GM12878 (cell line): Measurements from ENCODE around the gene CLPTM1. TPM values are rescaled to one million over a fixed set of nuclear protein-coding genes. Genes with fewer than 3 reads are reported as not detected.

Experiments
- ATAC-seq: fragments of 200-7000 bp; cut with Tn5 transposase; 3 replicates; pipeline ENCODE4 v1.9.1; 2020; ENCODE audit warnings: mild to moderate bottlenecking, moderate library complexity
- BruUV-seq: library from RNA; stranded (reverse); fragments of 400-500 nt; replicated peaks from 2 replicates; lab custom pipeline; 2021; lab: Mats Ljungman, UMichigan
- CTCF ChIA-PET: fragments of 300-600 bp; sonication (Branson Sonifier 250); formaldehyde crosslinking; extraction: SDS; loops from one replicate; lab custom pipeline; 2021; ENCODE audit warnings: inconsistent platforms; lab: Yijun Ruan, JAX
- POLR2A ChIA-PET: fragments of 350-600 bp; formaldehyde crosslinking; extraction: SDS; loops from one replicate; lab custom pipeline; 2021; ENCODE audit warnings: inconsistent platforms; lab: Charles Lee
- RAD21 ChIA-PET: fragments of 300-600 bp; sonication (Branson Sonifier 250); formaldehyde crosslinking; loops from one replicate; lab custom pipeline; 2023; ENCODE audit warnings: antibody characterized with exemption; ENCODE audit not compliant: unreplicated experiment; lab: Charles Lee
- SMC1A ChIA-PET: fragments of 300-600 bp; sonication (Branson Sonifier 250); formaldehyde crosslinking; loops from one replicate; lab custom pipeline; 2023; ENCODE audit not compliant: unreplicated experiment, uncharacterized antibody; lab: Charles Lee
- DNase-seq: peaks from one replicate; pipeline ENCODE4 v3.0.0-alpha.2; 2011; ENCODE audit warnings: low read depth, low spot score
- FAIRE-seq: peaks from 3 replicates; lab custom pipeline; 2011; peaks lifted over from hg19 to GRCh38; lab: Jason Lieb, UNC
- H2AFZ ChIP-seq: 2 replicates; pipeline ENCODE4 v1.6.0; 2011; ENCODE audit warnings: low read depth, low read length, control low read depth; ENCODE audit not compliant: control insufficient read depth
- H3K27ac ChIP-seq: 2 replicates; pipeline ENCODE4 v1.5.1; 2011; ENCODE audit warnings: control low read depth; ENCODE audit not compliant: control insufficient read depth, insufficient read depth
- H3K27me3 ChIP-seq, 2 experiments: replicated peaks in 1 of 2; 2 replicates each; pipeline versions ENCODE4 v1.6.0 to v1.6.1; 2011; ENCODE audit warnings: low read length in 1 of 2; ENCODE audit not compliant: control insufficient read depth in 2 of 2, insufficient read depth in 2 of 2
- H3K36me3 ChIP-seq, 2 experiments: 2 replicates each; pipeline ENCODE4 v1.5.1; 2011; ENCODE audit warnings: low read length in 1 of 2; ENCODE audit not compliant: control insufficient read depth in 2 of 2, insufficient read depth in 2 of 2
- H3K4me1 ChIP-seq: 2 replicates; pipeline ENCODE4 v1.6.1; 2011; ENCODE audit warnings: mild to moderate bottlenecking, low read length, moderate library complexity, mixed read lengths; ENCODE audit not compliant: control insufficient read depth, insufficient read depth
- H3K4me2 ChIP-seq: 2 replicates; pipeline ENCODE4 v1.6.0; 2011; ENCODE audit warnings: control low read depth; ENCODE audit not compliant: control insufficient read depth, insufficient read depth
- H3K4me3 ChIP-seq: fragments of 200-600 bp; sonication (generic); 2 replicates; pipeline ENCODE4 v1.5.1; 2016
- H3K79me2 ChIP-seq: 2 replicates; pipeline ENCODE4 v1.6.0; 2011; ENCODE audit warnings: low read length; ENCODE audit not compliant: control insufficient read depth, insufficient read depth
- H3K9ac ChIP-seq: 2 replicates; pipeline ENCODE4 v1.8.0; 2011; ENCODE audit warnings: low read length, control low read depth, mixed read lengths; ENCODE audit not compliant: control insufficient read depth, insufficient read depth
- H3K9me3 ChIP-seq: replicated peaks from 3 replicates; pipeline ENCODE4 v1.5.1; 2011; ENCODE audit warnings: mild to moderate bottlenecking, low read length; ENCODE audit not compliant: control insufficient read depth, insufficient read depth
- H4K20me1 ChIP-seq: 2 replicates; pipeline ENCODE4 v1.6.0; 2011; ENCODE audit not compliant: control insufficient read depth, insufficient read depth
- BACH1 ChIP-seq: fragments of 450-650 bp; IDR thresholded peaks from 2 replicates; pipeline ENCODE4 v1.6.1; 2017; ENCODE audit warnings: mild to moderate bottlenecking, borderline replicate concordance
- BCL3 ChIP-seq: IDR thresholded peaks from 2 replicates; pipeline ENCODE4 v1.6.1; 2011; ENCODE audit warnings: borderline replicate concordance, low read depth, mild to moderate bottlenecking, moderate library complexity, low read length; ENCODE audit not compliant: insufficient read depth, poor library complexity, severe bottlenecking
- DPF2 ChIP-seq: fragments of 450-650 bp; IDR thresholded peaks from 2 replicates; pipeline ENCODE4 v1.6.1; 2017; ENCODE audit warnings: mild to moderate bottlenecking
- EGR1 ChIP-seq, 2 experiments: IDR thresholded peaks; 1 replicate in 1 of 2; 2 replicates in 1 of 2; pipeline ENCODE4 v1.6.1; 2011 to 2012; ENCODE audit warnings: low read depth in 2 of 2, low read length in 2 of 2, borderline replicate concordance in 1 of 2, mild to moderate bottlenecking in 1 of 2, moderate library complexity in 1 of 2
- HSF1 ChIP-seq: fragments of 150-350 bp; IDR thresholded peaks from 2 replicates; pipeline ENCODE4 v1.6.1; 2014; ENCODE audit warnings: mild to moderate bottlenecking, low read depth, low read length
- NR2F1 ChIP-seq: fragments of 450-650 bp; conservative IDR thresholded peaks from 2 replicates; pipeline ENCODE4 v1.6.1; 2017; ENCODE audit warnings: mild to moderate bottlenecking
- PKNOX1 ChIP-seq: fragments of 450-650 bp; IDR thresholded peaks from 2 replicates; pipeline ENCODE4 v1.6.1; 2016; ENCODE audit warnings: mild to moderate bottlenecking
- SMAD1 ChIP-seq: fragments of 450-650 bp; IDR thresholded peaks from 2 replicates; pipeline ENCODE4 v1.6.1; 2018; ENCODE audit warnings: mild to moderate bottlenecking, low read depth; ENCODE audit not compliant: partially characterized antibody
- TAF1 ChIP-seq: IDR thresholded peaks from 2 replicates; pipeline ENCODE4 v1.6.1; 2011; ENCODE audit warnings: mild to moderate bottlenecking, low read depth, low read length, borderline replicate concordance
- TCF12 ChIP-seq: IDR thresholded peaks from 2 replicates; pipeline ENCODE4 v1.6.1; 2011; ENCODE audit warnings: low read depth, mild to moderate bottlenecking, low read length
- ZNF592 ChIP-seq: fragments of 450-650 bp; IDR thresholded peaks from 2 replicates; pipeline ENCODE4 v1.6.1; 2017; ENCODE audit warnings: mild to moderate bottlenecking, moderate library complexity
- WGBS: methylation state at CpG from one replicate; pipeline ENCODE4 v1.1.6; 2016; ENCODE audit warnings: low lambda C conversion rate; ENCODE audit not compliant: insufficient replicate concordance, insufficient coverage; ENCODE audit errors: missing lambda C conversion rate; 5-methylcytosine and 5-hydroxymethylcytosine counted together
- in situ Hi-C: fragments of 300-500 bp; cut with MboI; formaldehyde crosslinking; loops from 9 replicates; pipeline ENCODE4 v1.14.3; 2018; ENCODE audit warnings: mixed read lengths
- intact Hi-C: fragments of 100-400 bp; cut with micrococcal nuclease; formaldehyde crosslinking; loops from one replicate; pipeline ENCODE4 v1.14.2; 2022; ENCODE audit not compliant: unreplicated experiment
- polyA plus RNA-seq, 11 experiments: library from polyadenylated mRNA; depleted of rRNA in 4 of 11; unstranded in 6 of 11; stranded (reverse) in 5 of 11; fragments of >200 nt; fragmentation: Nextera tagmentation in 4 of 11; fragmentation: Illumina TruSeq in 1 of 11; extraction: Ambion mirVana in 4 of 11; extraction: Trizol in 1 of 11; gene quantifications; 1 replicate in 1 of 11; 2 replicates in 10 of 11; pipeline versions ENCODE4 v1.2.1 to v1.2.3, GENCODE V29; 2011 to 2016; ENCODE audit warnings: inconsistent platforms in 2 of 11, missing spikeins in 2 of 11, low read depth in 1 of 11
- total RNA-seq, 4 experiments: library from RNA; depleted of rRNA in 3 of 4; stranded (reverse); fragments of >200 nt in 3 of 4; fragmentation: Illumina TruSeq in 1 of 4; extraction: Trizol in 1 of 4; gene quantifications; 2 replicates each; pipeline versions ENCODE4 v1.2.1 to v1.2.3, GENCODE V29; 2013 to 2021

The CLPTM1 gene
- total and polyA plus RNA-seq, 10 of the 15 experiments (the other 5 are each of a cell fraction or from before 2014, with no cell fraction given) = 0.42 to 72.6 (median 35.2) TPM

- 57% methylated on average over 5 of the region's 5 CpGs for WGBS
- Histone ChIP-seq H3K4me1 (0 out of 2 replicates have a peak, but pooled peaks cover 3% of the 10 kb centered on the region), H3K27ac (no peak overlapping the region), H2AFZ (no peak overlapping the region), H3K9me3 (no peaks in the 10 kb centered on the region), H3K9ac (no peak overlapping the region), H3K4me3 (no peak overlapping the region), H3K79me2 (no peaks in the 10 kb centered on the region), H4K20me1 (no peaks in the 10 kb centered on the region), H3K4me2 (no peak overlapping the region), H3K36me3 (no peaks in the 10 kb centered on the region), H3K27me3 (no peaks in the 10 kb centered on the region; a peak in 1 of 4 replicates)
- DNase-seq (no peak), ATAC-seq (no peak), FAIRE-seq (no peak)
- ChIA-PET SMC1A (interaction anchor here (1.0 kb wide), 1 partner anchor 337 kb away, joined by 3 read pairs; no protein-coding TSS in a partner anchor), CTCF (interaction anchor here (0.7 to 5.1 kb wide), 4 partner anchors 42 to 209 kb away, joined by 3 to 37 read pairs (median 3); no protein-coding TSS in a partner anchor), POLR2A (interaction anchor here (0.6 to 0.7 kb wide), 3 partner anchors 48 to 222 kb away, joined by 3 read pairs; no protein-coding TSS in a partner anchor), RAD21 (interaction anchor here (1.2 kb wide), 2 partner anchors 20 to 150 kb away, joined by 3 to 4 read pairs; no protein-coding TSS in a partner anchor)
- no TSS peak for BruUV-seq
- in situ Hi-C loops (loop anchor here (10.0 kb wide), 2 partner anchors 45 to 425 kb away; partner anchors contain the start of gene CLPTM1), intact Hi-C loops (loop anchor here (5.0 kb wide), 1 partner anchor 428 kb away; no protein-coding TSS in a partner anchor)
- no peak for TF ChIP-seq TAF1
- no peak for TF ChIP-seq SMAD1
- no peak for TF ChIP-seq PKNOX1
- no peak for TF ChIP-seq BACH1
- TF ChIP-seq TCF12 = no peak
- TF ChIP-seq NR2F1 = no peak
- TF ChIP-seq HSF1 = no peak
- TF ChIP-seq ZNF592 = no peak
- no peak for TF ChIP-seq EGR1 (IDR thresholded peaks at IDR 0.05; ENCODE audit: borderline replicate concordance in 1 of 2, low read depth in 2 of 2, low read length in 2 of 2)
- no peak for TF ChIP-seq DPF2
- TF ChIP-seq BCL3 = no peak
These were observed 45.4 kb upstream of the CLPTM1 start for GRCh38 chr19:44909775-44910174.
